Measurements from ENCODE around the gene C3orf22.
A peak's percentile ranks its signal among the peaks of the same experiment; 100 is the strongest.
"Not testable (repeated sequence)": the region's sequence is repeated elsewhere in the genome, so short reads cannot be mapped to it uniquely, and the experiment has no call there.

Gene C3orf22, protein sequence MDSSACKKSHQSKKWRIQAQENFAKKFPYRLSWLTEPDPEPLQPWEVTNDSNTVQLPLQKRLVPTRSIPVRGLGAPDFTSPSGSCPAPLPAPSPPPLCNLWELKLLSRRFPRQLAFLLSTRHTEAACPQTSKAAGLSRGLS

DNA sequence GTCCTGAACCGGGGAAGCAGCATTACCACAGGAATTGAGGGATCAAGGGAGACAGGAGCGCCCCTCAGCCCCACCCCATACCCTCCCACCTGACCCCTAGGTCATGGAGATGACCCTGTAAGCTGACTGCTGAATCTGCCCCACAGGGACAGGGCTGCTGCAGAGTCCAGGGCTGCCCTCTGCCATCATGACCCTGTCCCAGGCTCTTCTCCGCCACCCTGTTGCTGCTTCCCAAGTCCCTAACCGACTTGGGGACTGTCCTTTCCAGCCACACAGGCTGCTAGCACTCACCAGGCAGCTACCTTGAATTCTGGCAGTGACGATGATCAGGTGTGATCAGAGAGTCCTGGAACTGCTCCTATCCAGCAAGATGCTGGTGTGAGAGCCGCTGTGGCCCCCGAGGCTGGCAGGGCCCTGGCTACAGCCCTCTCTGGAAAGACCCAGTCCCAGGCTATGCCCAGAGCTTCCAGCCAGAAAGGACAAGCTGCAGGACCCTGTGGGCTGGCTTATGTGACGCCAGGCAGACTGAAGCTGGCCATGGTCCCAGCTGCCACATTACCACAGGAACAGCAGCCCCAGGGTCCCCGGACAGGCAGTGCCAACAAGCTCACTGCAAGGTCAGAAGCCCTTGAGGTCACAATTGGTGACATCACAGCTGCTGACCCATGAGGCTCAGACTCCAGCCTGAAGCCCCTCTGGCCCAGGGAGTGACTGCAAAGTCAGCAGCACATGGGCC lies at the start of gene C3orf22:
C3orf22 (minus strand) TSS at position 597 of the 736 bp plus-strand sequence. CDS start 5,542 bp downstream, outside the sequence.
- H3K27ac Mint-ChIP-seq: no peak within 1 kb of the TSS
- H3K27me3 Mint-ChIP-seq: no peaks in the 10 kb centered on the region
- no peaks in the 10 kb centered on the region for H3K36me3 Mint-ChIP-seq (ENCODE audit: low read depth)
- peaks cover 4% of the 10 kb centered on the region for H3K9me3 Mint-ChIP-seq
- H3K4me1 Mint-ChIP-seq (ENCODE audit: low read depth): no peaks in the 10 kb centered on the region
- no peak within 1 kb of the TSS for H3K4me3 Mint-ChIP-seq

DNA sequence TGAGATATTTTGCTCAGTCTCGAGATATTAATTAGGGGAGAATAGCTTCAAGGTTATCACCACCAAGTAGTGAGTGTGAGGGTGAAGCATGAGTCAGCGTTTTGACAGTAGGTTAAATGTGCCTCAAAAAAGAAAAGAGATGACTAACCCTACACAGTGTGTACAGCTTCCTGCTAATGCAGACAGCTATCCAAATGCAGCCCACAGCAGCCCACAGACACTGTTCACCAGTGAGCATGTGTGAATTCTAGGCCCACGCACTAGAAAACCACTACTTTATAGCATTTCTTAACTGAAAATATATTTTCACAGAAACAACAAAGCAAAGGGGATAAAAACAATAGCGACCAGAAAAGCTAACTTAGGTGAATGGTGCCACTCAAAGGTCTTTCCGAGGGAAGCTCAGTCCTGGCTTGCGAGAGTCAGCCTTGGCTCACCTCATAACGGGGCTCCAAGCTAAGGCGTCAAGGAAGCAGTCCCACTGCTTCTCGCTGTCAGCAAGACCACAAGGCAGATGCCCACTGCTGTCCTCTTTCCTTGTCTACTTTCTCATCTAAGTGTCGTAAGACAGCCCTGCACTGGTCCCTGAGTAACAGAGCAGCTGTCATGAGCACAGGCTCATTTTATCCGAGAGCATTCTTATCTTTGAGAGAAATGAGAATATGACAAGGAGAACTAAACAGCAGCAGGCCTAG lies 48.6 kb upstream of the C3orf22 start:
- Mint-ChIP-seq H3K27ac (peak overlapping the region; percentile 53), H3K4me1 (ENCODE audit: low read depth) (peaks cover 8% of the 10 kb centered on the region), H3K4me3 (no peak overlapping the region), H3K36me3 (ENCODE audit: low read depth) (peaks cover 27% of the 10 kb centered on the region), H3K9me3 (peaks cover 4% of the 10 kb centered on the region), H3K27me3 (no peaks in the 10 kb centered on the region)

DNA sequence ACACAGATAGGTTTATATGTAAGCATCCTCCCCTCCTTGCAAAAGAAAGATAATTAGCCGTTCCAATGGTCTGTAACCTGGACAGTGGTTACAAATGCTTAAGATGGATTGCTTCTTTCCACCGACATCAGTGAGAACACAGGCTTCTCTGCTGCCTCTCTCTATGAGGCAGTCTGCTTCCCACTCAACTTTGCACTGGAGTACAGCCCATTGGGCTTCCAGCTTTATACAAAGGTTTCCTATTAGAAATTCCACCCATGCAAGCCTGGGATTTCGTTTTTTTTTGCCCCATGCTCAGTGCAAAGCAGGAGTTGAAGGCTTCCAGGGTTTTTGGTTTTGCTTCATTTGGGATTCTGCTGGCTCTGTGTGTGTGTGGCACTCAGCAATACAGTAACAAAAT lies 47.3 kb upstream of the C3orf22 start:
- Mint-ChIP-seq H3K4me1 (ENCODE audit: low read depth) (peaks cover 6% of the 10 kb centered on the region), H3K27ac (no peak overlapping the region), H3K4me3 (no peak overlapping the region), H3K36me3 (ENCODE audit: low read depth) (peaks cover 27% of the 10 kb centered on the region), H3K27me3 (no peaks in the 10 kb centered on the region), H3K9me3 (peaks cover 4% of the 10 kb centered on the region)

DNA sequence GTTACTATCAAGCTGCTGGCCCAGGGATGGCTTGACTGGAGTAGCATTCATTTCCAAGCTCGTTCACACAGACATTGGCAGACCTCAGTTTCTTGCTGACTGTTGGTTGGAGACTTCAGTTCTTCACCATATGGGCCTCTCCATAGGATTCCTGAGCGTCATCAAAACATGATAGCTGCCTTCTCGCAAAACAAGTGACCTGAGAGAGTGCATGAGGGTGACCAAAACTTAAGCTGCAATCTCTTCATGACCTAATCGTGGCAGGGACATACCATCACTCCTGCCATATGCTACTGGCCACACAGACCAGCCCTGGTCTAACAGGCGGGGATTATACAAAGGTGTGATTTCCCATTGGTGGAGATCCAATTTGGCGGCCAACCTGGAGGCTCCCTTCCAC lies 46.0 kb upstream of the C3orf22 start:
- H3K9me3 Mint-ChIP-seq: peaks cover 4% of the 10 kb centered on the region
- no peak overlapping the region for H3K27ac Mint-ChIP-seq
- H3K4me1 Mint-ChIP-seq (ENCODE audit: low read depth): peaks cover 6% of the 10 kb centered on the region
- peaks cover 27% of the 10 kb centered on the region for H3K36me3 Mint-ChIP-seq (ENCODE audit: low read depth)
- H3K4me3 Mint-ChIP-seq: no peak overlapping the region
- no peaks in the 10 kb centered on the region for H3K27me3 Mint-ChIP-seq

DNA sequence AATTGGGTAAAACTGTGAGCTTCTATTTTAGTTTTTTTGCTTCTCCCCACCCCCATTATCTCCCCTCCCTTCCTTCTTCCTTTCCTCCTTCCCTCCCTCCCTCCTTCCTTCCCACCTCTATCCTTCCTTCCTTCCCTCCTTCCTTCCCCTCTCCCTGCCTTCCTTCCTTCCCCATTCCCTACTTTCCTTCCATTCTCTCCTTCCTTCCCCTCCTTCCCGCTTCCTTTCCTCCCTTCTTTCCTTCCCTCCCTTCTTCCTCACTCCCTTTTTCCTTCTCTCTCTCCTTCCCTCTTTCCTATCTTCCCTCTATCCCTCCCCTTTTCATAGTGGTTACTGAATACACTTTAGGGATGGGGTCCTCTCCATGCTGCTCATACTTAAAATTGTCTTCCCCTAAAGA lies 40.4 kb upstream of the C3orf22 start:
- Mint-ChIP-seq H3K4me1 (ENCODE audit: low read depth) (no peaks in the 10 kb centered on the region), H3K36me3 (ENCODE audit: low read depth) (peaks cover 8% of the 10 kb centered on the region), H3K9me3 (peaks cover 4% of the 10 kb centered on the region), H3K27me3 (no peaks in the 10 kb centered on the region), H3K27ac (no peak overlapping the region), H3K4me3 (no peak overlapping the region)

DNA sequence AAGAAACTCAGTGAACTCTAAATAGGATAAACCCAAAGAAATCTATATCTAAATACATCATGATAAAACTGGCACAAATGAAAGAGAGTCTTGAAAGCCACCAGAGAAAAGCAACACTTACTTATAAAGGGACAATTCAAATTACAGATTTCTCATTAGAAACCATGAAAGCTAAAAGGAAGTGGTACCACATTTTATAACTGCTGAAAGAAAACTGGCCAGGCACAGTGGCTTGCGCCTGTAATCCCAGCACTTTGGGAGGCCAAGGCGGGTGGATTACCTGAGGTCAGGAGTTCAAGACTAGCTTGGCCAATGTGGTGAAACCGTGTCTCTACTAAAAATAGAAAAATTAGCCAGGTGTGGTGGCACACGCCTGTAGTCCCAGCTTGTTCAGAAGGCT lies 36.7 kb upstream of the C3orf22 start:
- H3K27me3 Mint-ChIP-seq; H3K36me3 Mint-ChIP-seq (ENCODE audit: low read depth); H3K4me1 Mint-ChIP-seq (ENCODE audit: low read depth); H3K4me3 Mint-ChIP-seq; H3K27ac Mint-ChIP-seq: not testable (repeated sequence)
- peaks cover 15% of the 10 kb centered on the region for H3K9me3 Mint-ChIP-seq

DNA sequence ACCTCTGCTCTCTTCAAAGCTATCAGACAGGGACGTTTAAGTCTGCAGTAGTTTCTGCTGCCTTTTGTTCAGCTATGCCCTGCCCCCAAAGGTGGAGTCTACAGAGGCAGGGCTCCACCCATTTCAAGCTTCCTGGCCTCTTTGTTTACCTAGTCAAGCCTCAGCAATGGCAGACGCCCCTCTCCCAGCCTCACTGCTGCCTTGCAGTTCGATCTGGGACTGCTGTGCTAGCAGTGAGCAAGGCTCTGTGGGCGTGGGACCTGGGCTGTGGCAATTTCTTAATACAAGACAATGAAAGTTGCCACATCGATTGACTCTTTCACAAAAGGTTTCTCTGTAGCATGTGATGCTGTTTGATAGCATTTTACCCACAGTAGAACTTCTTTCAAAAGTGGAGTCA lies 32.8 kb upstream of the C3orf22 start:
- H3K4me3 Mint-ChIP-seq; H3K4me1 Mint-ChIP-seq (ENCODE audit: low read depth); H3K27ac Mint-ChIP-seq; H3K36me3 Mint-ChIP-seq (ENCODE audit: low read depth): not testable (repeated sequence)
- peaks cover 10% of the 10 kb centered on the region for H3K27me3 Mint-ChIP-seq
- H3K9me3 Mint-ChIP-seq: peaks cover 27% of the 10 kb centered on the region

DNA sequence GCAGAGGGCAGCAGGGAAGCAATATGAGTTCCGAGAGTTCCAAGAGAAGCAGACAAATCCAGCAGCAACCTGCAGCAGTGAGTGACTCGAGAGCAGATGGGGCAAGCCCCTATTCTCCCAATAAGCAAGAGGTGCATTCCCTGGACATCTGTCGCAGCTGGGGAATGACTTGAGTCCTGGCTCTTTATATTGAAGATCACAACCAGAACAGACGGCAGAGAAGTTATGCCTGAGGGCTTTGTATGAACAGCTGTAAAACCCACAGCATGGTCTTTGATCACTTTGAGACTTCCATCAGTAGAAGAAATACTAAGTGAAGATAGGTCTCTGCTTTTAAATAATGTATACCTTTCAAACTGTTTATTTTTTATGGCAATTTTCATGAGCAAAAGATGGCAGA lies 23.6 kb upstream of the C3orf22 start:
- Mint-ChIP-seq H3K36me3 (ENCODE audit: low read depth) (no peaks in the 10 kb centered on the region), H3K27ac (no peak overlapping the region), H3K27me3 (no peaks in the 10 kb centered on the region), H3K4me1 (ENCODE audit: low read depth) (no peaks in the 10 kb centered on the region), H3K9me3 (peaks cover 4% of the 10 kb centered on the region), H3K4me3 (no peak overlapping the region)

DNA sequence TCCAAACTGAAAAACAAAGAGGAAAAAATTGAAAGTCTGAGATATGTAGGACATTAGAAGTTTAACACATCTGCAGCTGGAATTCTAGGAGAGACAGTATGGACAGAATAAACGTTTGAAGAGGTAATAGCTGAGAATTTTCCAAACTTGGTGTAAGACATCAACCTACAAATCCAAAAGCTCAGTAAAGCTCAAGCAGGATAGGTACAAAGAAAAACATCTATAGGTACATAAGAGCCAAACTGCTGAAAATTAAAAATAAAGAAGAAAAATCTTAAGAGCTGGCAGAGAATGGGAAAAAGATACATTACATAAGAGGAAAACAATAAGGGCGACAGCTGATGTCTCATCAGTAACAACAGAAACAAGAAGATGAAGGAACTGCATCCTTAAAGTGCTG lies 22.8 kb upstream of the C3orf22 start:
- H3K9me3 Mint-ChIP-seq: peaks cover 4% of the 10 kb centered on the region
- no peaks in the 10 kb centered on the region for H3K36me3 Mint-ChIP-seq (ENCODE audit: low read depth)
- H3K27ac Mint-ChIP-seq: no peak overlapping the region
- H3K27me3 Mint-ChIP-seq: no peaks in the 10 kb centered on the region
- H3K4me1 Mint-ChIP-seq (ENCODE audit: low read depth): no peaks in the 10 kb centered on the region
- no peak overlapping the region for H3K4me3 Mint-ChIP-seq

DNA sequence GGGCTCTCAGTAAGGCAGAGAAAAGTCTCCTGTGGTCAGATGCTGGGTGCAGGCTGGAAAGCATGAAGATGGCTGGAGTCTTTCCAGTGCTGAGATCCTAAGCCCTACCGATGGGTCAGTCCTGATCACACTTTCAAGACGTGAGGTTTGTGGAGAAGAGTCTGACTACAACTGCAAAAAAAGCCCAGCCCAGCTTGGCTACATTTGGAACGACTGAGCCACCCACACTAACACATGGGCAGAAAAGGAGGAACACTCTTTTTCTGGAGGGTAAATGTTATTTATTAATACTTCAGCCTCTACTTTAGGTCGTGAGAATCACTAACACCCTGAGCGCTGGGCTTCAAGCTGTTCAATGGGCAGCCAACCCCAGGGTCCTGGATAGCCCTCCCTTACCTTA lies 22.0 kb upstream of the C3orf22 start:
- Mint-ChIP-seq H3K36me3 (ENCODE audit: low read depth) (no peaks in the 10 kb centered on the region), H3K4me1 (ENCODE audit: low read depth) (no peaks in the 10 kb centered on the region), H3K4me3 (no peak overlapping the region), H3K9me3 (peaks cover 4% of the 10 kb centered on the region), H3K27me3 (peaks cover 4% of the 10 kb centered on the region), H3K27ac (no peak overlapping the region)

DNA sequence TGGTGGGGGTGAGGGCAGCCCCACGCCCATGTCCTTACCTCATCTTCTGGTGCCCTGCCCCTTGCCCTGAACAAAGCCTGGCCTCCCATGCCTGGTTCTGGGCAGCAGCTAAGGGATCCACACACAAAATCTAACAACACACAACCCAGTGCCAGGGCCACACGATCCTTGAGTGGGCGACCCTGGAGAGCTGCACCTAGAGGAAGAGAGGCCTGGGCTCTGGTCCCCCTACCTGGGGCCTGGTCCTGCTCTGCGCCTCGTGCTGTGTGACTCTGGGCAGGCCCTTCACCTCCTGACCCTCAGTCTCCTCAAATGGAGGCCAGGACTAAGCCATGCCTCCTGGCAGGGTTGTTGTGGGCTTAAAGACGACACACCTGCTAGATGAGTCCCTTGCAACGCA lies 20.0 kb upstream of the C3orf22 start:
- Mint-ChIP-seq H3K36me3 (ENCODE audit: low read depth) (no peaks in the 10 kb centered on the region), H3K4me1 (ENCODE audit: low read depth) (no peaks in the 10 kb centered on the region), H3K27me3 (peaks cover 4% of the 10 kb centered on the region), H3K9me3 (no peaks in the 10 kb centered on the region), H3K4me3 (no peak overlapping the region), H3K27ac (no peak overlapping the region)

DNA sequence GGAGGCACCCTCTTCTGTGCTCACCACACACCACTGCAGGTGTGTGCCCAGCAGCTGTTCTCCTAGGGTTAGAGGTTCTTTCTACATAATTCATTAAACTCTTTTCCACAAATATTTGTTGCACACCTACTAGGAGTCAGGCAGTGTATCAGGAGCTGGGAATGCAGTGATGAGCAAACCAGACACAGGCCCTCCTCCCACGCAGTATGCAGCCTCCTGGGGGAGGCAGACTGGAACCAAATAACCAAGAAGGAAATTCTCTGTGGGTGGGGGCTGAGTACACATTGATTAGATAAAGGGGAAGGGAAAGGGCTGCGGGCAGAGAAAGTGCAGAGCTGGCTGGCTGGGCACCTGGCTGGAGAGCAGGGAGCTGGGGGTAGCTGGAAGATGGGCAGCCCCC lies 18.5 kb upstream of the C3orf22 start:
- H3K27ac Mint-ChIP-seq: no peak overlapping the region
- H3K4me1 Mint-ChIP-seq (ENCODE audit: low read depth): no peaks in the 10 kb centered on the region
- H3K9me3 Mint-ChIP-seq: no peaks in the 10 kb centered on the region
- H3K36me3 Mint-ChIP-seq (ENCODE audit: low read depth): no peaks in the 10 kb centered on the region
- H3K27me3 Mint-ChIP-seq: peaks cover 4% of the 10 kb centered on the region
- no peak overlapping the region for H3K4me3 Mint-ChIP-seq

DNA sequence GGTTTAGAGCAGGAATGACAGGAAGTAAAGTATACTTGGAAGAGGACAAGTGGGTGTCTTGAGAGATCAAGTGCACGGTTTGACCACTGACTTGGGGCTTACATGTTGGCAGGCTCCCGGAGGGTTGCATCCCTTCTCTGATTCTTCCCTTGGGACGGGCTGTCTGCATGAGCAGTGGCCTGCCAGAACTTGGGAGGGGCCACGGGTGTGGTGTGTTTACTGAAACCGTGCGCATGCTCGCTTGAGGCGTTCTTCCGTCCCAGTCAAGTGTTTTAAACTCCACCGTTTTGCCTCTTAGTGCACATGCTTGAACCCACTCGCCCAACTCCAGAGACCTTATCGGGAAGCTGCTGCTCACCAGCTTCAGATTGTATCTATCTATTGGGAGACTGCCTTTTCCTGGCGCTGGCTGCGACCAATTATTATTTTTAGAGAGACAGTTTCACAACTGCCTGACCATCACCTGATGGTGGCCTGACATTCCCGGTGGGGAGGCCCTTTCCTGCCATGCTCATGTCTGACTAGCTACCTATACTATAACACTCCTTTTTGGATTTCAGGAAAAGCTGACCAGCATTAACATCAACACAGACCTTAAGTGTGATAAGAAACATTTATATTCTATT lies 14.9 kb upstream of the C3orf22 start:
- Mint-ChIP-seq H3K36me3 (ENCODE audit: low read depth) (no peaks in the 10 kb centered on the region), H3K27me3 (peaks cover 4% of the 10 kb centered on the region), H3K4me1 (ENCODE audit: low read depth) (no peaks in the 10 kb centered on the region), H3K9me3 (no peaks in the 10 kb centered on the region), H3K27ac (no peak overlapping the region), H3K4me3 (no peak overlapping the region)

DNA sequence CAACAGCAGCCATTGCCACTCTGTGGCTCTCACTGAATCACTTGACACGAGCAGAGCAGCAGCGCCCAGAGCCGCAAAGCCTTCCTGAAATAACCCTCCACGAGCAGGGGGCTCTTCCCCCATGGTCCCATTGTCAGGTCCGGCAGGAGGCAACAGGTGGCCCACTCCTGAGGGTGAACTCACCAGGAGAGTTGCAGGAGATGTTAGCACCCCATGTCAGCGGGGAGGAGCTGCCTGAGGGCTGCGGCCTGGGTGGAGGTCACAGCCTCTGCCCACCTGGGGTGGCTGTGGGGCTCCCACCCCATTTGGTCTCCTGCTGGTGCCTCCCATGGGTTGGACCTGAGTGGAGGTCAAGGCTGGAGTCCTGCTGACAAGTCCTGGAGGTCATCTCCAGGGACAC lies 12.3 kb upstream of the C3orf22 start:
- Mint-ChIP-seq H3K4me3 (no peak overlapping the region), H3K27me3 (peaks cover 11% of the 10 kb centered on the region), H3K36me3 (ENCODE audit: low read depth) (no peaks in the 10 kb centered on the region), H3K9me3 (no peaks in the 10 kb centered on the region), H3K27ac (no peak overlapping the region), H3K4me1 (ENCODE audit: low read depth) (no peaks in the 10 kb centered on the region)

DNA sequence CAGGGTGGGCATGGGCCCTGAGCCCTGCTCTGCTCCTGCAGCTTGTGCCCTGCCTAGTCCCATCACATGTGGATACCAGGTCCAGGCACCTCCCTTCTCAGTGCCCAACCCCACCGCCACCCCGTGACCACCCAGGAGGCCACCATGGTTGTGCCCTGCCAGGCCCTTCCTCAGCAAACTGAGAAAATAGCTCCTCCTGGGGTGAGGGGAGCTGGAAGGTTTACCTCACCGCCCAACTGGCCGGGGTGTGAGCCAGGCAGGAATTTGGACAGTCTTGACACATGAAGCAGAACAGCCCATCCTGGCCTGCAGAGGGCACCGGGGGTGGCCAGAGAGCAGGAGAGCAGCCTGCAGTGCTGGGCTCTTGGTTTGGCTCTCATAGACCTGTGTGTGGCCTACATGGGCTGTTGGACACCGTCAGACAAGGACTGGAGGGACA lies 11.4 kb upstream of the C3orf22 start:
- Mint-ChIP-seq H3K27me3 (peaks cover 11% of the 10 kb centered on the region), H3K27ac (no peak overlapping the region), H3K9me3 (no peaks in the 10 kb centered on the region)

More for the DNA sequence above, 11.4 kb upstream of the C3orf22 start:
- no peaks in the 10 kb centered on the region for H3K4me1 Mint-ChIP-seq (ENCODE audit: low read depth)
- no peaks in the 10 kb centered on the region for H3K36me3 Mint-ChIP-seq (ENCODE audit: low read depth)
- H3K4me3 Mint-ChIP-seq: no peak overlapping the region

Measured in stimulated activated naive CD8-positive, alpha-beta T cell treated with anti-CD3 and anti-CD28 coated beads, Interleukin-15, Interleukin-2, amounts not matched to agents 100 ng/mL and 50 ng/mL, for 24 hours (primary cell).